Liver (tissue), 9 donors: ENCODE data around the gene TTC7B. TPM values are rescaled to one million over a fixed set of nuclear protein-coding genes. Genes with fewer than 3 reads are reported as not detected.

Source experiments
- DNase-seq: peaks from one replicate; pipeline ENCODE4 v3.0.0-alpha.2; 2017; ENCODE audit warnings: low spot score
- H3K27ac ChIP-seq, 2 donors: one replicate each; pipeline ENCODE4 v1.7.0; 2013; ENCODE audit warnings: inconsistent platforms in 2 of 2, low read length in 2 of 2, control low read depth in 1 of 2, low read depth in 1 of 2, mild to moderate bottlenecking in 1 of 2
- H3K27me3 ChIP-seq, 4 donors: one replicate each; pipeline versions ENCODE4 v1.6.1 to v1.7.0; 2013; ENCODE audit warnings: low read length in 3 of 4, inconsistent platforms in 1 of 4, mild to moderate bottlenecking in 1 of 4, moderate library complexity in 1 of 4; ENCODE audit not compliant: control insufficient read depth in 4 of 4, insufficient read depth in 4 of 4
- H3K36me3 ChIP-seq, 4 donors: one replicate each; pipeline versions ENCODE4 v1.6.1 to v1.7.0; 2013; ENCODE audit warnings: low read length in 3 of 4, mild to moderate bottlenecking in 3 of 4, low read depth in 1 of 4, moderate library complexity in 1 of 4; ENCODE audit not compliant: control insufficient read depth in 4 of 4, insufficient read depth in 3 of 4
- H3K4me1 ChIP-seq, 4 donors: one replicate each; pipeline versions ENCODE4 v1.6.1 to v1.7.0; 2013; ENCODE audit warnings: low read length in 3 of 4, mild to moderate bottlenecking in 3 of 4, moderate library complexity in 1 of 4; ENCODE audit not compliant: control insufficient read depth in 4 of 4, insufficient read depth in 4 of 4
- H3K4me3 ChIP-seq, 3 donors: one replicate each; pipeline versions ENCODE4 v1.6.1 to v1.7.0; 2013; ENCODE audit warnings: low read length in 3 of 3, control low read depth in 1 of 3, low read depth in 1 of 3, mild to moderate bottlenecking in 1 of 3
- H3K9ac ChIP-seq, 2 donors: one replicate each; pipeline ENCODE4 v1.7.0; 2013; ENCODE audit warnings: low read length in 2 of 2, mild to moderate bottlenecking in 2 of 2, moderate library complexity in 2 of 2, control low read depth in 1 of 2, low read depth in 1 of 2
- H3K9me3 ChIP-seq, 4 donors: one replicate each; pipeline versions ENCODE4 v1.6.1 to v1.7.0; 2013; ENCODE audit warnings: low read length in 3 of 4; ENCODE audit not compliant: control insufficient read depth in 4 of 4
- EGR1 ChIP-seq, 2 donors: IDR thresholded peaks; 2 replicates each; pipeline ENCODE4 v1.6.1; 2016 to 2018; ENCODE audit warnings: antibody characterized with exemption in 2 of 2, low read depth in 2 of 2
- FOXA1 ChIP-seq: IDR thresholded peaks from 2 replicates; pipeline ENCODE4 v1.6.1; 2016; ENCODE audit warnings: antibody characterized with exemption
- FOXA2 ChIP-seq: IDR thresholded peaks from 2 replicates; pipeline ENCODE4 v1.6.1; 2016; ENCODE audit warnings: antibody characterized with exemption
- GABPA ChIP-seq, 2 donors: IDR thresholded peaks in 1 of 2; conservative IDR thresholded peaks in 1 of 2; 2 replicates each; pipeline ENCODE4 v1.6.1; 2016; ENCODE audit warnings: antibody characterized with exemption in 2 of 2, mild to moderate bottlenecking in 1 of 2, moderate library complexity in 1 of 2
- HNF4A ChIP-seq, 2 donors: conservative IDR thresholded peaks; 2 replicates each; pipeline ENCODE4 v1.6.1; 2016; ENCODE audit warnings: antibody characterized with exemption in 2 of 2, mild to moderate bottlenecking in 2 of 2
- HNF4G ChIP-seq: IDR thresholded peaks from 2 replicates; pipeline ENCODE4 v1.6.1; 2016; ENCODE audit warnings: antibody characterized with exemption
- JUND ChIP-seq, 2 donors: IDR thresholded peaks; 2 replicates each; pipeline ENCODE4 v1.6.1; 2016; ENCODE audit warnings: antibody characterized with exemption in 2 of 2
- NR2F2 ChIP-seq: IDR thresholded peaks from 2 replicates; pipeline ENCODE4 v1.6.1; 2016; ENCODE audit warnings: antibody characterized with exemption
- RAD21 ChIP-seq, 2 donors: IDR thresholded peaks; 2 replicates each; pipeline ENCODE4 v1.6.1; 2016; ENCODE audit warnings: antibody characterized with exemption in 2 of 2, mild to moderate bottlenecking in 2 of 2
- RXRA ChIP-seq, 2 donors: IDR thresholded peaks; 2 replicates each; pipeline ENCODE4 v1.6.1; 2017 to 2018; ENCODE audit warnings: antibody characterized with exemption in 2 of 2, mild to moderate bottlenecking in 1 of 2
- SP1 ChIP-seq: IDR thresholded peaks from 2 replicates; pipeline ENCODE4 v1.6.1; 2018; ENCODE audit warnings: antibody characterized with exemption, mild to moderate bottlenecking
- TAF1 ChIP-seq: conservative IDR thresholded peaks from 2 replicates; pipeline ENCODE4 v1.6.1; 2016; ENCODE audit warnings: antibody characterized with exemption, mild to moderate bottlenecking
- YY1 ChIP-seq: IDR thresholded peaks from 2 replicates; pipeline ENCODE4 v1.6.1; 2016; ENCODE audit warnings: antibody characterized with exemption, mild to moderate bottlenecking
- WGBS: extraction: QIAGEN DNeasy Blood & Tissue Kit; methylation state at CpG from one replicate; pipeline ENCODE4 v1.1.7; 2013; 5-methylcytosine and 5-hydroxymethylcytosine counted together
- polyA plus RNA-seq, 2 donors: library from polyadenylated mRNA; stranded (reverse) in 1 of 2; unstranded in 1 of 2; fragments of 200-250 nt in 1 of 2; fragments of >200 nt in 1 of 2; fragmentation: Nextera tagmentation in 1 of 2; extraction: Ambion mirVana in 1 of 2; gene quantifications; one replicate each; pipeline versions ENCODE4 v1.2.1 to v1.2.3, GENCODE V29; 2013 to 2015
- total RNA-seq, 2 donors: library from RNA; depleted of rRNA; stranded (reverse); fragments of >200 nt; gene quantifications; one replicate each; pipeline ENCODE4 v1.2.3, GENCODE V29; 2014
- TF ChIP-seq, protein P1 (sequence below): IDR thresholded peaks from 2 replicates; pipeline ENCODE4 v1.6.1; 2016; ENCODE audit warnings: antibody characterized with exemption, mild to moderate bottlenecking
- TF ChIP-seq, protein P2 (sequence below): IDR thresholded peaks from 2 replicates; pipeline ENCODE4 v1.6.1; 2016; ENCODE audit warnings: antibody characterized with exemption
- TF ChIP-seq, protein P3 (sequence below): IDR thresholded peaks from 2 replicates; pipeline ENCODE4 v1.6.1; 2016; ENCODE audit warnings: antibody characterized with exemption
- TF ChIP-seq, protein P4 (sequence below): IDR thresholded peaks from 2 replicates; pipeline ENCODE4 v1.6.1; 2016; ENCODE audit warnings: antibody characterized with exemption
- TF ChIP-seq, protein P5 (sequence below): fragments of 150-350 bp; IDR thresholded peaks from 2 replicates; pipeline ENCODE4 v1.5.1; 2017; ENCODE audit warnings: improper control_type of control experiment, low read depth, low read length; ENCODE audit not compliant: missing input control
- donor health status: healthy.
- donor health status: healthy.
- donor health status: healthy.
- donor health status: healthy.
- donor health status: healthy.

TTC7B gene
- total and polyA plus RNA-seq, 4 donors, result 9.1 to 31.0 (median 12.5) TPM

DNA sequence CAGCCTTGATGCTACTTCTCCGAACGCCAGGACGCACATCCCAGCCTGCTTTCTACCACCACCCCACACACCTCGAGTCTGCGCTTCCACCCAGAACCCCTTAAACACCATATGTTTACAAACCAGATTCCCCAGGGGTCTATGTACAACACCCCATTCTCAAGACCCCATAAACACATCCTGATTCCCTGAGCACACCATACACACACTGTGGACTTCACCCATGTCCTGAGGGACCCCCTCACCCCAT, 733 bp downstream of the TTC7B start:
- TF ChIP-seq JUND (IDR thresholded peaks at IDR 0.05) (no peak), SP1 (no peak), RAD21 (IDR thresholded peaks at IDR 0.05) (no peak)
- TF ChIP-seq, protein P1, sequence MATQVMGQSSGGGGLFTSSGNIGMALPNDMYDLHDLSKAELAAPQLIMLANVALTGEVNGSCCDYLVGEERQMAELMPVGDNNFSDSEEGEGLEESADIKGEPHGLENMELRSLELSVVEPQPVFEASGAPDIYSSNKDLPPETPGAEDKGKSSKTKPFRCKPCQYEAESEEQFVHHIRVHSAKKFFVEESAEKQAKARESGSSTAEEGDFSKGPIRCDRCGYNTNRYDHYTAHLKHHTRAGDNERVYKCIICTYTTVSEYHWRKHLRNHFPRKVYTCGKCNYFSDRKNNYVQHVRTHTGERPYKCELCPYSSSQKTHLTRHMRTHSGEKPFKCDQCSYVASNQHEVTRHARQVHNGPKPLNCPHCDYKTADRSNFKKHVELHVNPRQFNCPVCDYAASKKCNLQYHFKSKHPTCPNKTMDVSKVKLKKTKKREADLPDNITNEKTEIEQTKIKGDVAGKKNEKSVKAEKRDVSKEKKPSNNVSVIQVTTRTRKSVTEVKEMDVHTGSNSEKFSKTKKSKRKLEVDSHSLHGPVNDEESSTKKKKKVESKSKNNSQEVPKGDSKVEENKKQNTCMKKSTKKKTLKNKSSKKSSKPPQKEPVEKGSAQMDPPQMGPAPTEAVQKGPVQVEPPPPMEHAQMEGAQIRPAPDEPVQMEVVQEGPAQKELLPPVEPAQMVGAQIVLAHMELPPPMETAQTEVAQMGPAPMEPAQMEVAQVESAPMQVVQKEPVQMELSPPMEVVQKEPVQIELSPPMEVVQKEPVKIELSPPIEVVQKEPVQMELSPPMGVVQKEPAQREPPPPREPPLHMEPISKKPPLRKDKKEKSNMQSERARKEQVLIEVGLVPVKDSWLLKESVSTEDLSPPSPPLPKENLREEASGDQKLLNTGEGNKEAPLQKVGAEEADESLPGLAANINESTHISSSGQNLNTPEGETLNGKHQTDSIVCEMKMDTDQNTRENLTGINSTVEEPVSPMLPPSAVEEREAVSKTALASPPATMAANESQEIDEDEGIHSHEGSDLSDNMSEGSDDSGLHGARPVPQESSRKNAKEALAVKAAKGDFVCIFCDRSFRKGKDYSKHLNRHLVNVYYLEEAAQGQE, result no peak
- 17% methylated on average over 5 of the region's 5 CpGs for WGBS
- Histone ChIP-seq H3K27ac (peak overlapping the region; percentile 48 to 73), H3K27me3 (no peaks in the 10 kb centered on the region), H3K36me3 (no peaks in the 10 kb centered on the region), H3K4me3 (peak overlapping the region; percentile 28 to 84 (median 63)), H3K4me1 (peaks cover 29 to 87% (median 72%) of the 10 kb centered on the region in 4 donors), H3K9ac (peak overlapping the region; percentile 21 to 36), H3K9me3 (no peaks in the 10 kb centered on the region)
- DNase-seq, result no peak

DNA sequence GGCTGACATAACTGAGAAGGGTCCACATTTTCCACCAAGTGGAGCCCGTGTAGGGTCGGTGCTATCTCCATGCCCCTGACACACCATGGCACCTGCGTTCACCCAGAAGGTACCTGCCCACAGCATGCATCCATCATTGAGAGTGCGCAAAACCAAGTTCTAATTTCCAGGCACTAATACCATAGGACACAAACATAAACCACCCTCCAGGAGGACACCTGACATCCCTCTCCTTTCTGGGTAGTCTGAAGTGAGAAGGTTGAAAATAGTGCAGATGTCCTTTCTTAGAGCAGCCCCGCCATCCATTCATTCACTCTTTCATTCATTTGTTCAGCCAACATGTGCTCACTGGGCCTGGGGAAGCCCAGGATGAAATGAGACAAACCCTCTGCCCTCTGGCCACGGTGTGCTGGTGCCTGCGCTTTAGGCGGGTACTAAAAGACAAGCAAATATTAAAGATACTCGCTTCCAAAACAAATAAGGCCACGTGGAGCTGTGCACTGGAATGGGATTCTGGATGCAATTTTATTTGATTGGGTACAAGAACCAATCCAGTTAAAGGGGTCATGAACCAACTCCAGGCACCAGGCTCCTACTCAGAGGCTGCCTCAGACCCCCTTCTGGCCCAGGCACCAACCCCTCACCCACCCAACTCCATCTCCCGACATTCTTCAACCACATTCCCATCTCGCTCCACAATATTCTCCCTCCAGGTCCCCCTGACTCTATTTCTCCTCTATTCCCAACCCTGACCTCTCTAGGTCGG, 1.2 kb downstream of the TTC7B start:
- no peak for TF ChIP-seq GABPA (IDR thresholded peaks at IDR 0.05 in 1 of 2, conservative IDR thresholded peaks at IDR 0.05 in 1 of 2)
- TF ChIP-seq, protein P2, sequence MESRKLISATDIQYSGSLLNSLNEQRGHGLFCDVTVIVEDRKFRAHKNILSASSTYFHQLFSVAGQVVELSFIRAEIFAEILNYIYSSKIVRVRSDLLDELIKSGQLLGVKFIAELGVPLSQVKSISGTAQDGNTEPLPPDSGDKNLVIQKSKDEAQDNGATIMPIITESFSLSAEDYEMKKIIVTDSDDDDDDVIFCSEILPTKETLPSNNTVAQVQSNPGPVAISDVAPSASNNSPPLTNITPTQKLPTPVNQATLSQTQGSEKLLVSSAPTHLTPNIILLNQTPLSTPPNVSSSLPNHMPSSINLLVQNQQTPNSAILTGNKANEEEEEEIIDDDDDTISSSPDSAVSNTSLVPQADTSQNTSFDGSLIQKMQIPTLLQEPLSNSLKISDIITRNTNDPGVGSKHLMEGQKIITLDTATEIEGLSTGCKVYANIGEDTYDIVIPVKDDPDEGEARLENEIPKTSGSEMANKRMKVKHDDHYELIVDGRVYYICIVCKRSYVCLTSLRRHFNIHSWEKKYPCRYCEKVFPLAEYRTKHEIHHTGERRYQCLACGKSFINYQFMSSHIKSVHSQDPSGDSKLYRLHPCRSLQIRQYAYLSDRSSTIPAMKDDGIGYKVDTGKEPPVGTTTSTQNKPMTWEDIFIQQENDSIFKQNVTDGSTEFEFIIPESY, result peak; percentile 80
- no peak for TF ChIP-seq JUND (IDR thresholded peaks at IDR 0.05)
- peak; percentile 72 to 90 for TF ChIP-seq HNF4A (conservative IDR thresholded peaks at IDR 0.05)
- peak in 1 of 2 donors; percentile 13 for TF ChIP-seq EGR1 (IDR thresholded peaks at IDR 0.05; ENCODE audit: low read depth in 2 of 2)
- peak; percentile 80 for TF ChIP-seq YY1
- TF ChIP-seq SP1, result peak; percentile 80
- TF ChIP-seq RXRA (IDR thresholded peaks at IDR 0.05), result peak; percentile 70 to 96
- peak; percentile 23 for TF ChIP-seq NR2F2
- peak; percentile 88 for TF ChIP-seq FOXA1
- TF ChIP-seq, protein P3, sequence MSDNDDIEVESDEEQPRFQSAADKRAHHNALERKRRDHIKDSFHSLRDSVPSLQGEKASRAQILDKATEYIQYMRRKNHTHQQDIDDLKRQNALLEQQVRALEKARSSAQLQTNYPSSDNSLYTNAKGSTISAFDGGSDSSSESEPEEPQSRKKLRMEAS, result peak; percentile 97
- peak; percentile 95 for TF ChIP-seq FOXA2
- TF ChIP-seq, protein P1, result peak; percentile 80
- TF ChIP-seq TAF1, result no peak
- TF ChIP-seq, protein P4, sequence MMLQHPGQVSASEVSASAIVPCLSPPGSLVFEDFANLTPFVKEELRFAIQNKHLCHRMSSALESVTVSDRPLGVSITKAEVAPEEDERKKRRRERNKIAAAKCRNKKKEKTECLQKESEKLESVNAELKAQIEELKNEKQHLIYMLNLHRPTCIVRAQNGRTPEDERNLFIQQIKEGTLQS, result no peak
- TF ChIP-seq, protein P5, sequence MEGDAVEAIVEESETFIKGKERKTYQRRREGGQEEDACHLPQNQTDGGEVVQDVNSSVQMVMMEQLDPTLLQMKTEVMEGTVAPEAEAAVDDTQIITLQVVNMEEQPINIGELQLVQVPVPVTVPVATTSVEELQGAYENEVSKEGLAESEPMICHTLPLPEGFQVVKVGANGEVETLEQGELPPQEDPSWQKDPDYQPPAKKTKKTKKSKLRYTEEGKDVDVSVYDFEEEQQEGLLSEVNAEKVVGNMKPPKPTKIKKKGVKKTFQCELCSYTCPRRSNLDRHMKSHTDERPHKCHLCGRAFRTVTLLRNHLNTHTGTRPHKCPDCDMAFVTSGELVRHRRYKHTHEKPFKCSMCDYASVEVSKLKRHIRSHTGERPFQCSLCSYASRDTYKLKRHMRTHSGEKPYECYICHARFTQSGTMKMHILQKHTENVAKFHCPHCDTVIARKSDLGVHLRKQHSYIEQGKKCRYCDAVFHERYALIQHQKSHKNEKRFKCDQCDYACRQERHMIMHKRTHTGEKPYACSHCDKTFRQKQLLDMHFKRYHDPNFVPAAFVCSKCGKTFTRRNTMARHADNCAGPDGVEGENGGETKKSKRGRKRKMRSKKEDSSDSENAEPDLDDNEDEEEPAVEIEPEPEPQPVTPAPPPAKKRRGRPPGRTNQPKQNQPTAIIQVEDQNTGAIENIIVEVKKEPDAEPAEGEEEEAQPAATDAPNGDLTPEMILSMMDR, result no peak
- TF ChIP-seq HNF4G, result no peak
- TF ChIP-seq RAD21 (IDR thresholded peaks at IDR 0.05), result peak; percentile 48 to 57
- DNase-seq, result no peak

More for the DNA sequence above, 1.2 kb downstream of the TTC7B start:
- peak overlapping the region; percentile 28 to 84 (median 63) for H3K4me3 ChIP-seq
- no peaks in the 10 kb centered on the region for H3K9me3 ChIP-seq
- peaks cover 29 to 87% (median 72%) of the 10 kb centered on the region in 4 donors for H3K4me1 ChIP-seq
- H3K27ac ChIP-seq, result peak overlapping the region; percentile 48 to 73
- H3K9ac ChIP-seq, result peak overlapping the region; percentile 21 to 36
- no peaks in the 10 kb centered on the region for H3K27me3 ChIP-seq
- no peaks in the 10 kb centered on the region for H3K36me3 ChIP-seq
- 42% methylated on average over 13 of the region's 13 CpGs for WGBS
